Karpas-422 (cell line): ENCODE results near the gene TAF15. TPM values are rescaled to one million over a fixed set of nuclear protein-coding genes. Genes with fewer than 3 reads are reported as not detected.

Experiments
- DNase-seq: peaks from one replicate; pipeline ENCODE4 v3.0.0-alpha.2; 2015
- H2AFZ ChIP-seq: fragments of 200-600 bp; sonication (generic); 2 replicates; pipeline ENCODE4 v1.6.1; 2014; ENCODE audit warnings: antibody characterized with exemption, low read length, mixed read lengths
- H3K27ac ChIP-seq: fragments of 200-600 bp; sonication (generic); 2 replicates; pipeline ENCODE4 v1.5.1; 2014; ENCODE audit warnings: mild to moderate bottlenecking, low read length, moderate library complexity
- H3K27me3 ChIP-seq: fragments of 200-600 bp; sonication (generic); 2 replicates; pipeline ENCODE4 v1.6.1; 2014; ENCODE audit warnings: low read length, mixed read lengths
- H3K36me3 ChIP-seq: fragments of 200-600 bp; sonication (generic); 2 replicates; pipeline ENCODE4 v1.6.1; 2014; ENCODE audit warnings: low read length, mixed read lengths; ENCODE audit not compliant: insufficient read depth
- H3K4me1 ChIP-seq: fragments of 200-600 bp; sonication (generic); 2 replicates; pipeline ENCODE4 v1.6.1; 2014; ENCODE audit warnings: mild to moderate bottlenecking, low read length, mixed read lengths
- H3K4me2 ChIP-seq: fragments of 200-600 bp; sonication (generic); 2 replicates; pipeline ENCODE4 v1.6.1; 2014; ENCODE audit warnings: low read length, low read depth, mild to moderate bottlenecking; ENCODE audit not compliant: poor library complexity, severe bottlenecking
- H3K4me3 ChIP-seq: fragments of 200-600 bp; sonication (generic); 2 replicates; pipeline ENCODE4 v1.5.1; 2014; ENCODE audit warnings: mild to moderate bottlenecking, antibody characterized with exemption, low read length, mixed read lengths
- H3K79me2 ChIP-seq: fragments of 200-600 bp; sonication (generic); 2 replicates; pipeline ENCODE4 v1.6.1; 2014; ENCODE audit warnings: mild to moderate bottlenecking, low read length, mixed read lengths
- H3K9ac ChIP-seq: fragments of 200-600 bp; sonication (generic); 2 replicates; pipeline ENCODE4 v1.6.0; 2014; ENCODE audit warnings: low read length
- H3K9me2 ChIP-seq: fragments of 200-600 bp; sonication (generic), shearing (Covaris generic); replicated peaks from 2 replicates; pipeline ENCODE4 v1.6.0; 2014; ENCODE audit warnings: mild to moderate bottlenecking, low read length, moderate library complexity; ENCODE audit not compliant: insufficient read depth
- H3K9me3 ChIP-seq: fragments of 300-700, 200-600 bp; sonication (generic); 2 replicates; pipeline ENCODE4 v1.6.1; 2014; ENCODE audit warnings: low read length, mixed read lengths
- H4K20me1 ChIP-seq: fragments of 200-600 bp; sonication (generic); 2 replicates; pipeline ENCODE4 v1.6.1; 2014; ENCODE audit warnings: mild to moderate bottlenecking, antibody characterized with exemption, low read length, low read depth; ENCODE audit not compliant: insufficient read depth
- total RNA-seq: library from RNA; depleted of rRNA; stranded (reverse); fragments of >200 nt; shearing (Covaris generic); gene quantifications from 2 replicates; pipeline ENCODE4 v1.2.3, GENCODE V29; 2014; ENCODE audit warnings: low replicate concordance; rRNA removed

The TAF15 gene
- 67.2 and 90.7 TPM in 2 replicates for total RNA-seq

- no peaks in the 10 kb centered on the region for H3K9me2 ChIP-seq
- H3K9ac ChIP-seq: peak within 1 kb of the TSS; percentile 98
- H2AFZ ChIP-seq: peak within 1 kb of the TSS; percentile 41
- peaks cover 31% of the 10 kb centered on the region for H3K4me1 ChIP-seq
- peaks cover 49% of the 10 kb centered on the region for H3K79me2 ChIP-seq
- no peaks in the 10 kb centered on the region for H3K27me3 ChIP-seq
- peaks cover 34% of the 10 kb centered on the region for H4K20me1 ChIP-seq
- peak; percentile 99 for DNase-seq
- H3K4me3 ChIP-seq: peak within 1 kb of the TSS; percentile 92
- peak within 1 kb of the TSS; percentile 96 for H3K4me2 ChIP-seq
- H3K36me3 ChIP-seq: peaks cover 18% of the 10 kb centered on the region
- H3K9me3 ChIP-seq: no peaks in the 10 kb centered on the region
- H3K27ac ChIP-seq: peak within 1 kb of the TSS; percentile 88
These were observed at the start of gene TAF15 for GRCh38 chr17:35808962-35809854. TAF15 (plus strand) TSS chr17:35809484; CDS start chr17:35809570, 86 bp downstream.

GRCh38 chr17:35760587-35760986 is 48.7 kb upstream of the TAF15 start, which contains the start of gene C17orf50:
C17orf50 (plus strand) TSS chr17:35760887; CDS start chr17:35760942, 55 bp downstream.
- Histone ChIP-seq H2AFZ (no peak within 1 kb of the TSS), H3K79me2 (no peaks in the 10 kb centered on the region), H3K9me2 (no peaks in the 10 kb centered on the region), H3K4me2 (no peak within 1 kb of the TSS), H3K27ac (no peak within 1 kb of the TSS), H3K9me3 (no peaks in the 10 kb centered on the region), H3K36me3 (no peaks in the 10 kb centered on the region), H3K27me3 (no peaks in the 10 kb centered on the region), H3K4me1 (peaks cover 16% of the 10 kb centered on the region), H3K9ac (no peak within 1 kb of the TSS), H4K20me1 (no peaks in the 10 kb centered on the region), H3K4me3 (no peak within 1 kb of the TSS)
- DNase-seq: no peak

DNA sequence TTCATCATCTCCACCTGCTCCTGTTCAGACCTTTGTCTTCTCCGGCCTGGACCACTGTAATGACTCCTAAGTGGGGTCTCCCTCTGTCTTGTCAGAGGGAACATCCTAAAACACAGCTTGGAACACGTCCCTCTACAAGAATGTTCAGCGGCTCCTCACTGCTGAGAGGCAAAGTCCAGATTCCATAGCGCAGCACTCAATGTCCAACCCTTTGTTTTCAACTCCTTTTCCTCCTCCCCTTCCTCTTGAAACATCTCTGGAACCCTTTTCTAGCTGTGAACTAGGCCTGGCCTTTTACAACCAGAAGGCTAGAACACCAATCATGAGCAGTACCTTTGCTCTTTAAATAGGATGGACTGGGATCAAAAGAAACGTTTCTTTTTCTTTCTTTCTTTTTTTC is 47.7 kb upstream of the TAF15 start:
- Histone ChIP-seq H3K9me3 (no peaks in the 10 kb centered on the region), H3K4me3 (no peak overlapping the region), H3K27ac (no peak overlapping the region), H4K20me1 (no peaks in the 10 kb centered on the region), H3K4me2 (no peak overlapping the region), H3K27me3 (no peaks in the 10 kb centered on the region), H2AFZ (no peak overlapping the region), H3K9me2 (no peaks in the 10 kb centered on the region), H3K4me1 (peaks cover 13% of the 10 kb centered on the region), H3K36me3 (no peaks in the 10 kb centered on the region), H3K79me2 (no peaks in the 10 kb centered on the region), H3K9ac (no peak overlapping the region)
- no peak for DNase-seq

DNA sequence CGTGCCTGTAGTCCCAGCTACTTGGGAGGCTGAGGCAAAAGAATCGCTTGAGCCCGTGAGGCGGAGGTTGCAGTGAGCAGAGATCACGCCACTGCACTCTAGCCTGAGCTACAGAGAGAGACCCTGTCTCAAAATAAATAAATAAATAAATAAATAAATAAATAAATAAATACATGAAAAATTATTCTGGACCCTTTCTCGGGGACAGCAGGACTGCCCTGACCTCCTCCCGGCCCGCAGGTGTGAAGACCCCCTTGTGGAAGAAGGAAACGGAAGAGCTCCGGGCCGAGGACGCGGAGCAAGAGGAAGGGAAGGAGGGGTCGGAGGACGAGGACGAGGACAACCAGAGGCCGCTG is 45.5 kb upstream of the TAF15 start:
- H3K4me3 ChIP-seq: peak overlapping the region; percentile 67; the same call in 1 of the 2 replicates
- DNase-seq: no peak
- H3K4me1 ChIP-seq: peaks cover 13% of the 10 kb centered on the region
- no peaks in the 10 kb centered on the region for H3K27me3 ChIP-seq
- peak overlapping the region; percentile 77 for H3K4me2 ChIP-seq
- no peak overlapping the region for H2AFZ ChIP-seq
- H3K27ac ChIP-seq: no peak overlapping the region
- no peaks in the 10 kb centered on the region for H3K36me3 ChIP-seq
- no peaks in the 10 kb centered on the region for H3K9me2 ChIP-seq
- no peaks in the 10 kb centered on the region for H4K20me1 ChIP-seq
- no peaks in the 10 kb centered on the region for H3K79me2 ChIP-seq
- H3K9ac ChIP-seq: peak overlapping the region; percentile 70
- no peaks in the 10 kb centered on the region for H3K9me3 ChIP-seq

DNA sequence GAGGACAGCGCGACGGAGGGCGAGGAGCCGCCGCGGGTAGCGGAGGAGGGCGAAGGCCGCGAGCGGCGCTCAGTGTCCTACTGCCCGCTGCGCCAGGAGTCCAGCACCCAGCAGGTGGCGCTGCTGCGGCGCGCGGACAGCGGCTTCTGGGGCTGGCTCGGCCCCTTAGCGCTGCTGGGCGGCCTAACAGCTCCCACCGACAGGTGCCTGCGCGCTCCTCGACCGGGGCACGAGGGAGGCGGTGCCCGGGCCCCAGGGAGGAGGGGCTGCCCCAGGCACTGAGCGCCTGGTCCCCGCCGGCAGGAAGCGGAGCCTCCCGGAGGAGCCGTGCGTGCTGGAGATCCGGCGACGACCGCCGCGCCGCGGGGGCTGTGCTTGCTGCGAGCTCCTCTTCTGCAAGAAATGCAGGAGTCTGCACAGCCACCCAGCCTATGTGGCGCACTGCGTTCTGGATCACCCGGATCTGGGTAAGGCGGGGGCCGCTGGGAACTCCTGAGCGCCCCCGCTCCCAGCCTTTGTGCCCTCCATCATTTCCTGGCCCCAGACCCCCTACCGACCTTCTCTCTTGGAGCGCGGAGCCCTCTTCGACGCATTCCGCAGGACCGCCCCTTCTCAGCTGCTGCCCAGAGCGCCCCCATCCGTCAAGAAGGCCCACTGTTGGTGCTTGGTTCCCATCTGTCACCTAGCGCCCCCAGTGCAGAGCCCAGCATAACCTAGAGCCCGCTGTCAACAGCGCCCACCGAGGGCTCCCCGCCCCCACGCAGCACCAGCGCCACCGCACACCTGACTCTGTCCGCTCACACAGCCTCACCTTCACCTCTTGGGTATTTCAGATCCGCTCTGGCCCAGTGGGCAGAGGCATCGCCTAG is 44.9 kb upstream of the TAF15 start:
- H3K27me3 ChIP-seq: no peaks in the 10 kb centered on the region
- H3K27ac ChIP-seq: no peak overlapping the region
- no peaks in the 10 kb centered on the region for H3K9me2 ChIP-seq
- peak; percentile 94 for DNase-seq
- H3K9me3 ChIP-seq: no peaks in the 10 kb centered on the region
- peak overlapping the region; percentile 77 for H3K4me2 ChIP-seq
- H4K20me1 ChIP-seq: no peaks in the 10 kb centered on the region
- no peaks in the 10 kb centered on the region for H3K79me2 ChIP-seq
- peak overlapping the region; percentile 99 for H2AFZ ChIP-seq
- H3K9ac ChIP-seq: peak overlapping the region; percentile 70
- H3K4me3 ChIP-seq: peak overlapping the region; percentile 67
- H3K36me3 ChIP-seq: no peaks in the 10 kb centered on the region
- peaks cover 13% of the 10 kb centered on the region for H3K4me1 ChIP-seq

GRCh38 chr17:35765086-35765710 is 44.1 kb upstream of the TAF15 start:
- Histone ChIP-seq H3K4me3 (peak overlapping the region; percentile 67), H3K9me2 (no peaks in the 10 kb centered on the region), H3K27ac (no peak overlapping the region), H2AFZ (no peak overlapping the region), H3K79me2 (no peaks in the 10 kb centered on the region), H3K4me1 (peaks cover 13% of the 10 kb centered on the region), H3K36me3 (no peaks in the 10 kb centered on the region), H3K4me2 (peak overlapping the region; percentile 77), H3K9ac (peak overlapping the region; percentile 70), H3K9me3 (no peaks in the 10 kb centered on the region), H4K20me1 (no peaks in the 10 kb centered on the region), H3K27me3 (no peaks in the 10 kb centered on the region)
- no peak for DNase-seq

DNA sequence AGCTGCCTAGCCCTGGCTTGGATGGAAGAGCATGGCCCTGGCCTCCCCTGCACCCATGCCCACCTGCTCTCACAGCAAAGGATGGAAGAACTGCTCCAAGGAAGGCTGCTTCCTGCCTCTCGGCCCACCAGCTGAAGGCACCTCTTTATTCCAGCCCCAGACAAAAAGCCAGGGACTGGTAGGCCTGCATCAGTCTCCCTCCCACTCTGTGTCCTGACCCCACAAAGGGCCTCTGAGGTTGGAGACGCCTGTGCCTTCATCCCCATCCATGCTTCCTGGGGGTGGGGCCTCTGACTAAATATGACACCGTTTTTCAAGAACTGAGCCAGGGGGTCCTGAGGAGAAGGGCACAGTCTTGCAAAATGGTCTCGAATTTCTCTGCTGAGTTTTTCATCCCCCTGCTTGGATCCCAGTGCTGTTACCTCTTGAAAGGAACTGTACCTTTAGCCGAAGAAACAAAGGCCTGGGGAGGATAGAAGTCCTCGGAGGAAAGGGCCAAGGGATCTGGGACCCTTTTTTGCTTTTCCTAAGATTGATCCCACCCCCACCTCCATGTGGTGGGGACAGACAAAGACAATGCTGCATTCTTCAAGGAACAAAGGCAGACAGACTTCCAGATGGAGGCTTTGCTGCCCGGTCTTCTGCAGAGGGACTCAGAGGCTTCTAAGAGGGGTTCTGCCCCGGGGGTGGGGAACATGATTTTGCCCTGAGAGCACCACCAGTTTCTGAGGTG is 43.4 kb upstream of the TAF15 start:
- H3K4me2 ChIP-seq: no peak overlapping the region
- no peaks in the 10 kb centered on the region for H3K27me3 ChIP-seq
- no peak overlapping the region for H3K4me3 ChIP-seq
- H3K27ac ChIP-seq: no peak overlapping the region
- no peak overlapping the region for H2AFZ ChIP-seq
- H3K36me3 ChIP-seq: no peaks in the 10 kb centered on the region
- no peaks in the 10 kb centered on the region for H3K9me3 ChIP-seq
- H3K79me2 ChIP-seq: no peaks in the 10 kb centered on the region
- H4K20me1 ChIP-seq: no peaks in the 10 kb centered on the region
- H3K9me2 ChIP-seq: no peaks in the 10 kb centered on the region
- no peak for DNase-seq
- no peak overlapping the region for H3K9ac ChIP-seq
- H3K4me1 ChIP-seq: peaks cover 13% of the 10 kb centered on the region
